ENCODE results near the gene NADK. TPM values are rescaled to one million over a fixed set of nuclear protein-coding genes. Genes with fewer than 3 reads are reported as not detected.

NADK gene
- total and polyA plus RNA-seq, 10 of the 15 experiments (the other 5 are each of a cell fraction or from before 2014, with no cell fraction given) = 1.1 to 93.2 (median 46.9) TPM

DNA sequence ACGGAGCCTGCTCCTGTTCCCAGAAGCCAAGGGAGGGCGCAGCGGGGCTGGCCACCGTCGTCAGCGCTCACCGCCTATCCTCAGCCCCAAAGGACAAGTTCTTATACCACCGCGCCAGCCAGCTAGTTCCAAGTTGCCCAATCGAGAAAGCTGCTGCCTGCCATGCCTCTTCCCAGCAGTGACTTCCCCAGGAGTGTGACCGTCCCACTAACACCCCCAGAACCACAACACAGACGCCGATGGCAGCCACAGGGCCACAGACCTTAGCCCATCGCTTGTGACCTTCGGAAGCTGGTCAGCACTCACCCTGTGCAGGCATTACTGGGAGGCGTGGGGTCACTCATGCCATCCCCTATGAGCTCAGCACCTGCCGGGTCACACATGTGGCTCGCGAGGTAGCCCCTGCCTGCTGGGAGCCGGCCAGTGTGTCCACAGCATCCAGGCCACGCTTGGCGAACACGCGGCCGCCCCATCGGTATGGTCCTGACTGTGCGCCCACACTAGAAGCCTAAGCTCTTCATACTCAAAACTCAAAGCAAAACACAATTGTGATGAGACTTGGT is 20.1 kb downstream of the NADK start:
- DNase-seq (ENCODE audit: low read depth, low spot score) (no peak), ATAC-seq (no peak), FAIRE-seq (no peak)
- in situ Hi-C loops (cut with MboI) = no loop called here
- ChIA-PET CTCF (no interaction called here), SMC1A (ENCODE audit: uncharacterized antibody, unreplicated experiment) (no interaction called here), RAD21 (ENCODE audit: unreplicated experiment) (interaction anchor here (1.5 kb wide), 1 partner anchor 19 kb away, joined by 4 read pairs; no protein-coding TSS in a partner anchor), POLR2A (no interaction called here)
- H3K9ac ChIP-seq (ENCODE audit: control insufficient read depth, insufficient read depth, low read length) = no peak overlapping the region
- H3K9me3 ChIP-seq (replicated peaks; ENCODE audit: control insufficient read depth, insufficient read depth, low read length) = no peaks in the 10 kb centered on the region
- no peak overlapping the region for H3K4me2 ChIP-seq (ENCODE audit: control insufficient read depth, insufficient read depth)
- no peak overlapping the region for H3K4me3 ChIP-seq
- intact Hi-C loops (cut with micrococcal nuclease; ENCODE audit: unreplicated experiment) = no loop called here
- no peaks in the 10 kb centered on the region for H3K27me3 ChIP-seq (replicated peaks in 1 of 2; ENCODE audit: control insufficient read depth in 2 of 2, insufficient read depth in 2 of 2, low read length in 1 of 2)
- BruUV-seq (replicated peaks) = no TSS peak
- no peak overlapping the region for H3K27ac ChIP-seq (ENCODE audit: control insufficient read depth, insufficient read depth)
- TF ChIP-seq SP1 (IDR thresholded peaks at IDR 0.05; ENCODE audit: low read depth, low read length) = no peak
- TF ChIP-seq CREB1 (IDR thresholded peaks at IDR 0.05; ENCODE audit: low read depth) = no peak
- TF ChIP-seq, protein P1, sequence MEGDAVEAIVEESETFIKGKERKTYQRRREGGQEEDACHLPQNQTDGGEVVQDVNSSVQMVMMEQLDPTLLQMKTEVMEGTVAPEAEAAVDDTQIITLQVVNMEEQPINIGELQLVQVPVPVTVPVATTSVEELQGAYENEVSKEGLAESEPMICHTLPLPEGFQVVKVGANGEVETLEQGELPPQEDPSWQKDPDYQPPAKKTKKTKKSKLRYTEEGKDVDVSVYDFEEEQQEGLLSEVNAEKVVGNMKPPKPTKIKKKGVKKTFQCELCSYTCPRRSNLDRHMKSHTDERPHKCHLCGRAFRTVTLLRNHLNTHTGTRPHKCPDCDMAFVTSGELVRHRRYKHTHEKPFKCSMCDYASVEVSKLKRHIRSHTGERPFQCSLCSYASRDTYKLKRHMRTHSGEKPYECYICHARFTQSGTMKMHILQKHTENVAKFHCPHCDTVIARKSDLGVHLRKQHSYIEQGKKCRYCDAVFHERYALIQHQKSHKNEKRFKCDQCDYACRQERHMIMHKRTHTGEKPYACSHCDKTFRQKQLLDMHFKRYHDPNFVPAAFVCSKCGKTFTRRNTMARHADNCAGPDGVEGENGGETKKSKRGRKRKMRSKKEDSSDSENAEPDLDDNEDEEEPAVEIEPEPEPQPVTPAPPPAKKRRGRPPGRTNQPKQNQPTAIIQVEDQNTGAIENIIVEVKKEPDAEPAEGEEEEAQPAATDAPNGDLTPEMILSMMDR (IDR thresholded peaks at IDR 0.05 in 2 of 3, conservative IDR thresholded peaks at IDR 0.05 in 1 of 3; ENCODE audit: control insufficient read depth in 2 of 3, extremely low read depth in 1 of 3, insufficient read depth in 1 of 3, low read depth in 3 of 3, low read length in 3 of 3) = no peak
- TF ChIP-seq YY1 (IDR thresholded peaks at IDR 0.05; ENCODE audit: low read depth, low read length) = no peak
- no peak for TF ChIP-seq GABPA (IDR thresholded peaks at IDR 0.05; ENCODE audit: low read depth)
- no peak for TF ChIP-seq NFYB (IDR thresholded peaks at IDR 0.05; ENCODE audit: insufficient read depth, low read depth, low read length)
- TF ChIP-seq MTA3 (IDR thresholded peaks at IDR 0.05; ENCODE audit: borderline replicate concordance, low read length) = no peak
- TF ChIP-seq, protein P2, sequence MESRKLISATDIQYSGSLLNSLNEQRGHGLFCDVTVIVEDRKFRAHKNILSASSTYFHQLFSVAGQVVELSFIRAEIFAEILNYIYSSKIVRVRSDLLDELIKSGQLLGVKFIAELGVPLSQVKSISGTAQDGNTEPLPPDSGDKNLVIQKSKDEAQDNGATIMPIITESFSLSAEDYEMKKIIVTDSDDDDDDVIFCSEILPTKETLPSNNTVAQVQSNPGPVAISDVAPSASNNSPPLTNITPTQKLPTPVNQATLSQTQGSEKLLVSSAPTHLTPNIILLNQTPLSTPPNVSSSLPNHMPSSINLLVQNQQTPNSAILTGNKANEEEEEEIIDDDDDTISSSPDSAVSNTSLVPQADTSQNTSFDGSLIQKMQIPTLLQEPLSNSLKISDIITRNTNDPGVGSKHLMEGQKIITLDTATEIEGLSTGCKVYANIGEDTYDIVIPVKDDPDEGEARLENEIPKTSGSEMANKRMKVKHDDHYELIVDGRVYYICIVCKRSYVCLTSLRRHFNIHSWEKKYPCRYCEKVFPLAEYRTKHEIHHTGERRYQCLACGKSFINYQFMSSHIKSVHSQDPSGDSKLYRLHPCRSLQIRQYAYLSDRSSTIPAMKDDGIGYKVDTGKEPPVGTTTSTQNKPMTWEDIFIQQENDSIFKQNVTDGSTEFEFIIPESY (IDR thresholded peaks at IDR 0.05) = no peak
- no peak for TF ChIP-seq ZNF384 (IDR thresholded peaks at IDR 0.05; ENCODE audit: borderline replicate concordance, low read depth, low read length)
- TF ChIP-seq, protein P3, sequence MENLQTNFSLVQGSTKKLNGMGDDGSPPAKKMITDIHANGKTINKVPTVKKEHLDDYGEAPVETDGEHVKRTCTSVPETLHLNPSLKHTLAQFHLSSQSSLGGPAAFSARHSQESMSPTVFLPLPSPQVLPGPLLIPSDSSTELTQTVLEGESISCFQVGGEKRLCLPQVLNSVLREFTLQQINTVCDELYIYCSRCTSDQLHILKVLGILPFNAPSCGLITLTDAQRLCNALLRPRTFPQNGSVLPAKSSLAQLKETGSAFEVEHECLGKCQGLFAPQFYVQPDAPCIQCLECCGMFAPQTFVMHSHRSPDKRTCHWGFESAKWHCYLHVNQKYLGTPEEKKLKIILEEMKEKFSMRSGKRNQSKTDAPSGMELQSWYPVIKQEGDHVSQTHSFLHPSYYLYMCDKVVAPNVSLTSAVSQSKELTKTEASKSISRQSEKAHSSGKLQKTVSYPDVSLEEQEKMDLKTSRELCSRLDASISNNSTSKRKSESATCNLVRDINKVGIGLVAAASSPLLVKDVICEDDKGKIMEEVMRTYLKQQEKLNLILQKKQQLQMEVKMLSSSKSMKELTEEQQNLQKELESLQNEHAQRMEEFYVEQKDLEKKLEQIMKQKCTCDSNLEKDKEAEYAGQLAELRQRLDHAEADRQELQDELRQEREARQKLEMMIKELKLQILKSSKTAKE (IDR thresholded peaks at IDR 0.05; ENCODE audit: low read depth, poor library complexity, severe bottlenecking) = no peak
- no peak for TF ChIP-seq SREBF1 (IDR thresholded peaks at IDR 0.05; ENCODE audit: low read length)
- TF ChIP-seq POU2F2 (IDR thresholded peaks at IDR 0.05; ENCODE audit: borderline replicate concordance, low read depth, low read length) = no peak
- TF ChIP-seq, protein P4, sequence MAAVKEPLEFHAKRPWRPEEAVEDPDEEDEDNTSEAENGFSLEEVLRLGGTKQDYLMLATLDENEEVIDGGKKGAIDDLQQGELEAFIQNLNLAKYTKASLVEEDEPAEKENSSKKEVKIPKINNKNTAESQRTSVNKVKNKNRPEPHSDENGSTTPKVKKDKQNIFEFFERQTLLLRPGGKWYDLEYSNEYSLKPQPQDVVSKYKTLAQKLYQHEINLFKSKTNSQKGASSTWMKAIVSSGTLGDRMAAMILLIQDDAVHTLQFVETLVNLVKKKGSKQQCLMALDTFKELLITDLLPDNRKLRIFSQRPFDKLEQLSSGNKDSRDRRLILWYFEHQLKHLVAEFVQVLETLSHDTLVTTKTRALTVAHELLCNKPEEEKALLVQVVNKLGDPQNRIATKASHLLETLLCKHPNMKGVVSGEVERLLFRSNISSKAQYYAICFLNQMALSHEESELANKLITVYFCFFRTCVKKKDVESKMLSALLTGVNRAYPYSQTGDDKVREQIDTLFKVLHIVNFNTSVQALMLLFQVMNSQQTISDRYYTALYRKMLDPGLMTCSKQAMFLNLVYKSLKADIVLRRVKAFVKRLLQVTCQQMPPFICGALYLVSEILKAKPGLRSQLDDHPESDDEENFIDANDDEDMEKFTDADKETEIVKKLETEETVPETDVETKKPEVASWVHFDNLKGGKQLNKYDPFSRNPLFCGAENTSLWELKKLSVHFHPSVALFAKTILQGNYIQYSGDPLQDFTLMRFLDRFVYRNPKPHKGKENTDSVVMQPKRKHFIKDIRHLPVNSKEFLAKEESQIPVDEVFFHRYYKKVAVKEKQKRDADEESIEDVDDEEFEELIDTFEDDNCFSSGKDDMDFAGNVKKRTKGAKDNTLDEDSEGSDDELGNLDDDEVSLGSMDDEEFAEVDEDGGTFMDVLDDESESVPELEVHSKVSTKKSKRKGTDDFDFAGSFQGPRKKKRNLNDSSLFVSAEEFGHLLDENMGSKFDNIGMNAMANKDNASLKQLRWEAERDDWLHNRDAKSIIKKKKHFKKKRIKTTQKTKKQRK (IDR thresholded peaks at IDR 0.05; ENCODE audit: low read depth, low read length) = no peak
- no peak for TF ChIP-seq JUNB (IDR thresholded peaks at IDR 0.05)
- TF ChIP-seq IRF4 (IDR thresholded peaks at IDR 0.05; ENCODE audit: low read depth, low read length) = no peak
- TF ChIP-seq FOXK2 (IDR thresholded peaks at IDR 0.05) = no peak
- peaks cover 16 to 56% of the 10 kb centered on the region in 2 experiments for H3K36me3 ChIP-seq (ENCODE audit: control insufficient read depth in 2 of 2, insufficient read depth in 2 of 2, low read length in 1 of 2)
- no peaks in the 10 kb centered on the region; the same call in 1 of the 2 replicates for H3K79me2 ChIP-seq (ENCODE audit: control insufficient read depth, insufficient read depth, low read length)
- no peaks in the 10 kb centered on the region for H4K20me1 ChIP-seq (ENCODE audit: control insufficient read depth, insufficient read depth)
- 97% methylated on average over 27 of the region's 27 CpGs for WGBS (ENCODE audit: insufficient coverage, insufficient replicate concordance, low lambda C conversion rate, missing lambda C conversion rate)
- H3K4me1 ChIP-seq (ENCODE audit: control insufficient read depth, insufficient read depth, low read length) = no peaks in the 10 kb centered on the region
- H2AFZ ChIP-seq (ENCODE audit: control insufficient read depth, low read depth, low read length) = no peak overlapping the region
